CD4-positive, alpha-beta T cell (primary cell): ENCODE results near the gene COL13A1. TPM values are rescaled to one million over a fixed set of nuclear protein-coding genes. Genes with fewer than 3 reads are reported as not detected.

Source experiments
- ATAC-seq: fragments of 200-7000 bp; cut with Tn5 transposase; one replicate; pipeline ENCODE4 v1.10.0; 2022; ENCODE audit warnings: mild to moderate bottlenecking; ENCODE audit not compliant: poor library complexity
- CTCF ChIA-PET: fragments of 350-600 bp; sonication (Branson Sonifier 250); formaldehyde crosslinking; loops from one replicate; lab custom pipeline; 2021; ENCODE audit warnings: antibody characterized with exemption, inconsistent platforms; lab: Charles Lee
- POLR2A ChIA-PET: fragments of 350-600 bp; sonication (Branson Sonifier 250); formaldehyde crosslinking; loops from one replicate; lab custom pipeline; 2021; ENCODE audit warnings: antibody characterized with exemption, inconsistent platforms; lab: Charles Lee
- DNase-seq, 14 experiments: peaks; one replicate each; pipeline ENCODE4 v3.0.0-alpha.2; 2013 to 2020; ENCODE audit warnings: mixed read lengths in 2 of 14
- H3K27ac ChIP-seq, 2 donors: one replicate each; pipeline versions ENCODE4 v1.5.1 to v1.7.0; 2013; ENCODE audit warnings: low read length in 2 of 2, low read depth in 1 of 2, mild to moderate bottlenecking in 1 of 2
- H3K27me3 ChIP-seq, 2 experiments: 1 replicate in 1 of 2; 2 replicates in 1 of 2; pipeline versions ENCODE4 v1.6.1 to v1.7.0; 2013; ENCODE audit warnings: low read length in 2 of 2, control low read depth in 1 of 2, mild to moderate bottlenecking in 1 of 2, moderate library complexity in 1 of 2; ENCODE audit not compliant: insufficient read depth in 2 of 2, control insufficient read depth in 1 of 2
- H3K36me3 ChIP-seq: one replicate; pipeline ENCODE4 v1.6.1; 2013; ENCODE audit warnings: low read length, control low read depth; ENCODE audit not compliant: insufficient read depth
- H3K4me1 ChIP-seq: one replicate; pipeline ENCODE4 v1.6.1; 2013; ENCODE audit warnings: low read length, control low read depth; ENCODE audit not compliant: insufficient read depth
- H3K4me3 ChIP-seq: one replicate; pipeline ENCODE4 v1.5.1; 2013; ENCODE audit warnings: mild to moderate bottlenecking, low read length, moderate library complexity
- H3K9me3 ChIP-seq, 2 experiments: 1 replicate in 1 of 2; 2 replicates in 1 of 2; pipeline versions ENCODE4 v1.6.1 to v1.7.0; 2013; ENCODE audit warnings: low read length in 2 of 2, mild to moderate bottlenecking in 2 of 2, control low read depth in 1 of 2, moderate library complexity in 1 of 2; ENCODE audit not compliant: control insufficient read depth in 1 of 2, insufficient read depth in 1 of 2
- H3K27ac Mint-ChIP-seq: one replicate; pipeline ENCODE4 v1.8.0; 2020; ENCODE audit warnings: mixed read lengths
- H3K27me3 Mint-ChIP-seq: one replicate; pipeline ENCODE4 v1.8.0; 2021; ENCODE audit warnings: mixed read lengths
- H3K36me3 Mint-ChIP-seq: one replicate; pipeline ENCODE4 v1.8.0; 2021; ENCODE audit warnings: low read depth, mixed read lengths
- H3K4me1 Mint-ChIP-seq: one replicate; pipeline ENCODE4 v1.8.0; 2021; ENCODE audit warnings: low read depth, mixed read lengths
- H3K4me3 Mint-ChIP-seq: one replicate; pipeline ENCODE4 v1.8.0; 2020; ENCODE audit warnings: mild to moderate bottlenecking, mixed read lengths
- H3K9me3 Mint-ChIP-seq: one replicate; pipeline ENCODE4 v1.8.0; 2020; ENCODE audit warnings: mixed read lengths
- intact Hi-C, 2 experiments: fragments of 100-400 bp; cut with DNase I in 1 of 2; cut with micrococcal nuclease in 1 of 2; formaldehyde crosslinking; loops; one replicate each; pipeline versions ENCODE4 v1.15.1 to v1.9.0; 2023 to 2025; cut with DNase I, micrococcal nuclease
- total RNA-seq, 174 experiments: library from RNA in 2 of 174; stranded (reverse) in 2 of 174; gene quantifications; one replicate each; pipeline ENCODE4 v1.2.3 and lab custom pipeline; 2021 to 2026
- TF ChIP-seq, protein P1 (sequence below): fragments of 200-600 bp; IDR thresholded peaks from one replicate; pipeline ENCODE4 v1.8.0; 2022; ENCODE audit warnings: antibody characterized with exemption, mild to moderate bottlenecking

Gene COL13A1
- total RNA-seq, 2 experiments from 2014 or later: not detected

DNA sequence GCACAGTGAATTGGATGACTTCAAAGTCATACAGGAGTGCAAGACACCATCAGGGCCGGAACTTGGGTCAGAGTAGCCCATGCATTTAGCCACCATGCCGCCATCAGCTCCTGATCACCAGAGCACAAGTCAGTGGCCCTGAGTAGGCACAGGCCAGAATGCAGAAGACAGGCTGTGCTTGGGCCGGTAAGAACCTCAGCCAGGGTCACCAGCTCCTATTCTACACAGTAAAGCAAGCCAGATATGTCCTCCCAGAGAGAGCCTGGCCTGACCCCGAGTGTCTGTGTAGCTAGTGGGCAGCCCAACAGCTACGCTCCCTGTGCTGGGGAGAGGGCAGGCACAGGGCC lies 44.5 kb upstream of the COL13A1 start:
- ChIA-PET POLR2A (no interaction called here), CTCF (no interaction called here)
- Mint-ChIP-seq H3K36me3 (no peaks in the 10 kb centered on the region), H3K27me3 (peaks cover 12% of the 10 kb centered on the region), H3K27ac (no peak overlapping the region), H3K9me3 (no peaks in the 10 kb centered on the region), H3K4me3 (no peak overlapping the region), H3K4me1 (no peaks in the 10 kb centered on the region)
- no peak overlapping the region for H3K4me3 ChIP-seq
- ATAC-seq (no peak), DNase-seq (no peak)
- intact Hi-C loops: no loop called here
- TF ChIP-seq, protein P1, sequence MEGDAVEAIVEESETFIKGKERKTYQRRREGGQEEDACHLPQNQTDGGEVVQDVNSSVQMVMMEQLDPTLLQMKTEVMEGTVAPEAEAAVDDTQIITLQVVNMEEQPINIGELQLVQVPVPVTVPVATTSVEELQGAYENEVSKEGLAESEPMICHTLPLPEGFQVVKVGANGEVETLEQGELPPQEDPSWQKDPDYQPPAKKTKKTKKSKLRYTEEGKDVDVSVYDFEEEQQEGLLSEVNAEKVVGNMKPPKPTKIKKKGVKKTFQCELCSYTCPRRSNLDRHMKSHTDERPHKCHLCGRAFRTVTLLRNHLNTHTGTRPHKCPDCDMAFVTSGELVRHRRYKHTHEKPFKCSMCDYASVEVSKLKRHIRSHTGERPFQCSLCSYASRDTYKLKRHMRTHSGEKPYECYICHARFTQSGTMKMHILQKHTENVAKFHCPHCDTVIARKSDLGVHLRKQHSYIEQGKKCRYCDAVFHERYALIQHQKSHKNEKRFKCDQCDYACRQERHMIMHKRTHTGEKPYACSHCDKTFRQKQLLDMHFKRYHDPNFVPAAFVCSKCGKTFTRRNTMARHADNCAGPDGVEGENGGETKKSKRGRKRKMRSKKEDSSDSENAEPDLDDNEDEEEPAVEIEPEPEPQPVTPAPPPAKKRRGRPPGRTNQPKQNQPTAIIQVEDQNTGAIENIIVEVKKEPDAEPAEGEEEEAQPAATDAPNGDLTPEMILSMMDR: no peak
- H3K9me3 ChIP-seq: no peaks in the 10 kb centered on the region
- H3K27ac ChIP-seq: no peak overlapping the region
- no peaks in the 10 kb centered on the region for H3K4me1 ChIP-seq
- H3K27me3 ChIP-seq: no peaks in the 10 kb centered on the region
- no peaks in the 10 kb centered on the region for H3K36me3 ChIP-seq

DNA sequence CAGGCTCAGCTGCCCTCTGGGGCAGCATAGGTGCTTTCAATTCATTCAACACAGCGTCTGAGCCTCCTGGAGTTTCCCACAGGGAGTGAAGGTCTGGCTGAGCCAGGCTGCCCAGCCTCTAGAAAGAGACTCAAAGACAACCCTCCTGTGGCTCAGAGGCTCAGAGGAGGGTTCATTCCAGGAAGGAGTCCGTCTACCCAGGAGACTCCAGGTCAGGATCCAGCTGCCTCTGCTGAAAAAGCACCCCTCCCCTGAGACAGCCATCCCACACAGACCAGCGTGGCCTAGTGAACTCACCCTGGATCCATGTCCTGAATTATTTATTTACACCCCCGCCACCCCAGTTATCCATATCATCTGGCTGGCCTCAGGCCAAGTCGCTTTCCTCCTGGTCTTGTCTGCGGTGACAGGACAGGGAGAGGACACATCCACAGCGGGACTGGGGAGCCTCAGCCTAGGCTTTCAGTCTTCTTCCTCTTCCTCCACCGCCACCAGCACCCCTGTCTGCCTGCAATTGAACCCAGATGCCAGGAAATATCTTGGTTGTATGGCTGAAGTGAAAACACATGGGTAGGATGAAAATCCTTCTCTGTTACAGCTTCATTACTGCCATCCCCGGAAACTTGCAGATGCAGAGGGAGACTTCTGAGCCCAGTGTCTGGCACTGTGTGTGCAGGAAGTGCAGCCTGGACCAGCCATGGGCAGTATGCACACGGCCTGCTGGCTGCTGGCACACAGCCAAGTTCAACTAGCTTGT lies 44.0 kb upstream of the COL13A1 start:
- Histone ChIP-seq H3K27me3 (no peaks in the 10 kb centered on the region), H3K36me3 (no peaks in the 10 kb centered on the region), H3K4me1 (no peaks in the 10 kb centered on the region), H3K4me3 (no peak overlapping the region), H3K27ac (no peak overlapping the region), H3K9me3 (no peaks in the 10 kb centered on the region)
- Mint-ChIP-seq H3K4me1 (no peaks in the 10 kb centered on the region), H3K27ac (no peak overlapping the region), H3K9me3 (no peaks in the 10 kb centered on the region), H3K36me3 (no peaks in the 10 kb centered on the region), H3K27me3 (peaks cover 12% of the 10 kb centered on the region), H3K4me3 (no peak overlapping the region)
- TF ChIP-seq, protein P1: no peak
- DNase-seq (no peak), ATAC-seq (no peak)
- intact Hi-C loops: no loop called here
- ChIA-PET POLR2A (no interaction called here), CTCF (no interaction called here)

DNA sequence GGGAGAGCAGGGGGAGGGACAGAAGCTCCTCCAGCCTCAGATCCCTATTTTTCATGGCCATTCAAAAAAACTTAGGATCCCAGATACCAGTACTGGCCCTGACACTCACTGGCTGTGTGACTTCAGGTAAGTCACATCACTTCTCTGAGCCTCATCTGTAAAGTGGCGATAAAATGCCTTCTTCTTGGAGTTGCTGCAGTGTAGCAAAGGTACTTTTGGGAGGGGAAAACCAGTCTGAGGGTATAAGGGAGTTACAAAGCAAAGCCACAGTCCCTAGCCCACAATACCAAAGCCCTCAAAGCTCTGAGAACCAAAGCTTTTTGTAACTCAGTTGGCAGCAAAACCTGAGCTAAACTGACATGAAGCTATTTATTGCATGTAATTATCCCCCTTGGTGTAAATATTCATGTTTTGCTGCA lies 43.4 kb upstream of the COL13A1 start:
- no peak overlapping the region for H3K27ac ChIP-seq
- no peaks in the 10 kb centered on the region for H3K36me3 ChIP-seq
- no peaks in the 10 kb centered on the region for H3K36me3 Mint-ChIP-seq
- CTCF ChIA-PET: no interaction called here
- TF ChIP-seq, protein P1: no peak
- H3K27me3 ChIP-seq: no peaks in the 10 kb centered on the region
- H3K27me3 Mint-ChIP-seq: peaks cover 12% of the 10 kb centered on the region
- no peak for ATAC-seq
- H3K4me1 ChIP-seq: no peaks in the 10 kb centered on the region
- no peak overlapping the region for H3K27ac Mint-ChIP-seq
- H3K9me3 ChIP-seq: no peaks in the 10 kb centered on the region
- POLR2A ChIA-PET: no interaction called here
- intact Hi-C loops: no loop called here
- H3K9me3 Mint-ChIP-seq: no peaks in the 10 kb centered on the region
- no peak overlapping the region for H3K4me3 Mint-ChIP-seq
- DNase-seq: no peak
- H3K4me1 Mint-ChIP-seq: no peaks in the 10 kb centered on the region
- no peak overlapping the region for H3K4me3 ChIP-seq
